ENCODE data around the gene RAD51B. TPM values are rescaled to one million over a fixed set of nuclear protein-coding genes. Genes with fewer than 3 reads are reported as not detected.

RAD51B gene
- total and polyA plus RNA-seq, 9 of the 15 experiments (the other 6 are each of a cell fraction or from before 2014, with no cell fraction given): 8.5 to 17.3 (median 11.3) TPM

- DNase-seq (ENCODE audit: extremely low read depth in 1 of 4, low spot score in 3 of 4): no peak
Measured at GRCh38 chr14:68770553-68771286, 951.1 kb downstream of the RAD51B start.

More at GRCh38 chr14:68770553-68771286, 951.1 kb downstream of the RAD51B start:
- no peak overlapping the region for H2AFZ ChIP-seq (ENCODE audit: low read depth, low read length)
- no peaks in the 10 kb centered on the region; a peak in 2 of 5 replicates for H3K4me1 ChIP-seq (replicated peaks in 1 of 2; ENCODE audit: control insufficient read depth in 2 of 2, insufficient read depth in 2 of 2, low read length in 2 of 2)
- H3K79me2 ChIP-seq (ENCODE audit: control insufficient read depth, insufficient read depth, low read length): no peaks in the 10 kb centered on the region
- H3K9me1 ChIP-seq (ENCODE audit: control insufficient read depth, insufficient read depth, low read length): no peaks in the 10 kb centered on the region
- H4K20me1 ChIP-seq (replicated peaks; ENCODE audit: control insufficient read depth, insufficient read depth, low read length): no peaks in the 10 kb centered on the region
- peak overlapping the region in 1 of 2 experiments; percentile 33; a peak in 1 of 4 replicates for H3K9ac ChIP-seq (ENCODE audit: insufficient read depth in 1 of 2, low read depth in 2 of 2, low read length in 2 of 2)
- no peak for TF ChIP-seq THRB (CRISPR knock-in tag; conservative IDR thresholded peaks at IDR 0.05)
- TF ChIP-seq MEIS2 (IDR thresholded peaks at IDR 0.05; ENCODE audit: partially characterized antibody): no peak
- TF ChIP-seq MAX (CRISPR knock-in tag; IDR thresholded peaks at IDR 0.05): no peak
- TF ChIP-seq BRF2 (IDR thresholded peaks at IDR 0.05; ENCODE audit: borderline replicate concordance, insufficient read depth, insufficient read length): no peak
- no peak for TF ChIP-seq DACH1 (IDR thresholded peaks at IDR 0.05; ENCODE audit: partially characterized antibody)
- no peak for TF ChIP-seq TCF3 (CRISPR knock-in tag; IDR thresholded peaks at IDR 0.05)
- no peak for TF ChIP-seq XRCC4 (IDR thresholded peaks at IDR 0.05; ENCODE audit: extremely low read depth, insufficient read depth, insufficient read length)
- no peak overlapping the region for H3K4me2 ChIP-seq (ENCODE audit: insufficient read depth, low read length)
- no peak overlapping the region for H3K4me3 ChIP-seq
- intact Hi-C loops (cut with micrococcal nuclease) (no loop called here), in situ Hi-C loops (cut with MboI) (no loop called here)
- H3K9me3 ChIP-seq (replicated peaks; ENCODE audit: control insufficient read depth, insufficient read depth, low read depth, low read length): no peaks in the 10 kb centered on the region
- POLR2A ChIA-PET: interaction anchor here (0.6 kb wide), 1 partner anchor 23 kb away, joined by 3 read pairs; the partner anchor contains the start of gene ZFP36L1
- no peak overlapping the region for H3K27ac ChIP-seq (ENCODE audit: extremely low read depth, low read depth, low read length)
- CTCF ChIA-PET (ENCODE audit: low intra/inter-chr PET ratio): no interaction called here
- ATAC-seq (no peak), FAIRE-seq (no peak)
- WGBS (ENCODE audit: insufficient coverage, low coverage, missing lambda C conversion rate): 55% methylated on average over 5 of the region's 11 CpGs
- no peaks in the 10 kb centered on the region for H3K27me3 ChIP-seq (ENCODE audit: control insufficient read depth in 2 of 2, insufficient read depth in 2 of 2, low read length in 2 of 2)
- H3K36me3 ChIP-seq (ENCODE audit: control insufficient read depth, insufficient read depth, low read length): no peaks in the 10 kb centered on the region
- no TSS peak for BruUV-seq (replicated peaks)

All from K562 (cell line).